ENCODE data around the gene CNPY4.
"Not testable (repeated sequence)": the region's sequence is repeated elsewhere in the genome, so short reads cannot be mapped to it uniquely, and the experiment has no call there.

CNPY4 gene

GRCh38 chr7:100142461-100142860 is 23.0 kb downstream of the CNPY4 start:
- no peak for DNase-seq (ENCODE audit: extremely low read depth, low read depth)
- H3K4me3 ChIP-seq (replicated peaks; ENCODE audit: low read depth, low read length) = no peak overlapping the region
- TF ChIP-seq, protein P1, sequence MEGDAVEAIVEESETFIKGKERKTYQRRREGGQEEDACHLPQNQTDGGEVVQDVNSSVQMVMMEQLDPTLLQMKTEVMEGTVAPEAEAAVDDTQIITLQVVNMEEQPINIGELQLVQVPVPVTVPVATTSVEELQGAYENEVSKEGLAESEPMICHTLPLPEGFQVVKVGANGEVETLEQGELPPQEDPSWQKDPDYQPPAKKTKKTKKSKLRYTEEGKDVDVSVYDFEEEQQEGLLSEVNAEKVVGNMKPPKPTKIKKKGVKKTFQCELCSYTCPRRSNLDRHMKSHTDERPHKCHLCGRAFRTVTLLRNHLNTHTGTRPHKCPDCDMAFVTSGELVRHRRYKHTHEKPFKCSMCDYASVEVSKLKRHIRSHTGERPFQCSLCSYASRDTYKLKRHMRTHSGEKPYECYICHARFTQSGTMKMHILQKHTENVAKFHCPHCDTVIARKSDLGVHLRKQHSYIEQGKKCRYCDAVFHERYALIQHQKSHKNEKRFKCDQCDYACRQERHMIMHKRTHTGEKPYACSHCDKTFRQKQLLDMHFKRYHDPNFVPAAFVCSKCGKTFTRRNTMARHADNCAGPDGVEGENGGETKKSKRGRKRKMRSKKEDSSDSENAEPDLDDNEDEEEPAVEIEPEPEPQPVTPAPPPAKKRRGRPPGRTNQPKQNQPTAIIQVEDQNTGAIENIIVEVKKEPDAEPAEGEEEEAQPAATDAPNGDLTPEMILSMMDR (IDR thresholded peaks at IDR 0.05; ENCODE audit: low read depth, low read length, missing control alignments) = no peak

DNA sequence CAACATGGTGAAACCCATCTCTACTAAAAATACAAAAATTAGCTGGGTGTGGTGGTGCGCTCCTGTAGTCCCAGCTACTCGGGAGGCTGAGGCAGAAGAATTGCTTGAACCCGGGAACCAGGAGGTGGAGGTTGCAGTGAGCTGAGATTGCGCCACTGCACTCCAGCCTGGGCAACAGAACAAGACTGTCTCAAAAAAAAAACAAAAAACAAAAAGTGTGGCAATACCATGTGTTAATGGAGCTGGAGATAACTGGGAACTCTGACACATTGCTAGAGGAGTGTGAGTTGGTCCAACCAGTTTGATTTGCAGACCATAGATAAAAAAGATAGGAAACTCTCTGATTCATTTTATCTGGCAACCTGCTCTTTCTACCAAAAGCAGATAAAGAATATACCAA is 26.9 kb downstream of the CNPY4 start:
- not testable (repeated sequence) for H3K4me3 ChIP-seq (replicated peaks; ENCODE audit: low read depth, low read length); DNase-seq (ENCODE audit: extremely low read depth, low read depth)

GRCh38 chr7:100147278-100147677 is 27.8 kb downstream of the CNPY4 start:
- no peak for DNase-seq (ENCODE audit: extremely low read depth, low read depth)
- no peak overlapping the region for H3K4me3 ChIP-seq (replicated peaks; ENCODE audit: low read depth, low read length)
- TF ChIP-seq, protein P1 (IDR thresholded peaks at IDR 0.05; ENCODE audit: low read depth, low read length, missing control alignments) = no peak

GRCh38 chr7:100148225-100148558 is 28.8 kb downstream of the CNPY4 start:
- no peak for DNase-seq (ENCODE audit: extremely low read depth, low read depth)
- TF ChIP-seq, protein P1 (IDR thresholded peaks at IDR 0.05; ENCODE audit: low read depth, low read length, missing control alignments) = no peak
- peak overlapping the region; percentile 95 for H3K4me3 ChIP-seq (replicated peaks; ENCODE audit: low read depth, low read length)

DNA sequence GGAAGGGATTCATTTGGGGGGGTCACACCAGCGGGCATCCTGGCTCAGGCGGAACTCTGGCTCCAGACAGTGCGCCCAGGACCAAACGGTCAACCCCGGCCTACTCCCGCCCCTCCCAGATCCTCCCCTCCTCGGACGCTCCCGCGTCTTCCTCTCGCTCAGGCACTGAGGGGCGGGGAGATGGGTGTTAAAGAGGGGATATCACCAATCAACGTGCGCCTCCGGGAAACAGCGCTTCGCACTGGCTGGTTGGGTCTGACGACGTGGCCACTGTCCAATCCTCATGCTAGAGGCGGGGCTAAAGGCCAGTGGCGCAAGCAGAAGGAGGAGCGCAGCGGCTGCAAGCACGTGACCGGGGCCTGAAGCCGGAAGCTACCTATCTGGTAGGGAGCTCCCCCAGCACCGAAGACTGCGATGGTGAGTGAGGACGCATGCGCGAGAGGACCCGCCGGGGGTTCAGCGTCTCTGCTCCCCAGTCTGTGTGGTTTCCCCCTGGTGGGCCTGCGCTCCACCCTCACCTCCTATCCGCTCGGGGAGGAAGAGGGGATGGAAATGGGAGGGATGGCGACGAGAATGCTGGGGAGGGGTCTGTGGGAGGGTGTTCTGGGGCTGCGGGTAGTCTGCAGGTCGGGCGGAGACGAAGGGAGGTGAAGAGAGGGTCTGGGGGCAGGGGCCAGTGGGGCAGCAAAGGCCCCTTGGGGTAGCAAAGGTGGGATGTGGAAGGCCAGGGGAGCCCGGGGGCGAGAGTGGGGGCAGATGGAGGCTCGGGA is 29.3 kb downstream of the CNPY4 start, which contains the start of gene LAMTOR4:
LAMTOR4 (plus strand) TSS at position 360 of the 770 bp plus-strand sequence; CDS start at position 415, 55 bp downstream.
- peak within 1 kb of the TSS; percentile 95 for H3K4me3 ChIP-seq (replicated peaks; ENCODE audit: low read depth, low read length)
- TF ChIP-seq, protein P1 (IDR thresholded peaks at IDR 0.05; ENCODE audit: low read depth, low read length, missing control alignments) = no peak
- peak; percentile 99 for DNase-seq (ENCODE audit: extremely low read depth, low read depth)

DNA sequence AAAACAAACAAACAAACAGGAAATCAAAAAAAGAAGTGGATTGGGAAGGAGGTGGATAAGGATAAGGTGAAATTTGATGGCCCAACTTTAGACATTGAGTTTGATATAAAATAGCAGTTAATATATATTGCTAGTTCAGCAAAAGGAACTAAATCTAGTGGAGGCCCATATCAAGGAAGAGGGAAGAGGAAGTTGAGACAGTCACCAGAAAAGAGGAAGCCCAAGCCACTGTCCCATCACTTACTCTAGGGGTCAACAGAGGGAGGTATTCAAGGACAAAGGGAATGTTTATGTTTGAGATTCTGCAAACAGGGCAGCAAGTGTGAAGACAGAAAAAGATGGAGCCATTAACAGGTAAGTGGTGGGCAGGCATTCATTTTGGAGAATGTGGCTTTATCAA is 33.0 kb downstream of the CNPY4 start:
- no peak overlapping the region for H3K4me3 ChIP-seq (replicated peaks; ENCODE audit: low read depth, low read length)
- TF ChIP-seq, protein P1 (IDR thresholded peaks at IDR 0.05; ENCODE audit: low read depth, low read length, missing control alignments) = no peak
- DNase-seq (ENCODE audit: extremely low read depth, low read depth) = no peak

DNA sequence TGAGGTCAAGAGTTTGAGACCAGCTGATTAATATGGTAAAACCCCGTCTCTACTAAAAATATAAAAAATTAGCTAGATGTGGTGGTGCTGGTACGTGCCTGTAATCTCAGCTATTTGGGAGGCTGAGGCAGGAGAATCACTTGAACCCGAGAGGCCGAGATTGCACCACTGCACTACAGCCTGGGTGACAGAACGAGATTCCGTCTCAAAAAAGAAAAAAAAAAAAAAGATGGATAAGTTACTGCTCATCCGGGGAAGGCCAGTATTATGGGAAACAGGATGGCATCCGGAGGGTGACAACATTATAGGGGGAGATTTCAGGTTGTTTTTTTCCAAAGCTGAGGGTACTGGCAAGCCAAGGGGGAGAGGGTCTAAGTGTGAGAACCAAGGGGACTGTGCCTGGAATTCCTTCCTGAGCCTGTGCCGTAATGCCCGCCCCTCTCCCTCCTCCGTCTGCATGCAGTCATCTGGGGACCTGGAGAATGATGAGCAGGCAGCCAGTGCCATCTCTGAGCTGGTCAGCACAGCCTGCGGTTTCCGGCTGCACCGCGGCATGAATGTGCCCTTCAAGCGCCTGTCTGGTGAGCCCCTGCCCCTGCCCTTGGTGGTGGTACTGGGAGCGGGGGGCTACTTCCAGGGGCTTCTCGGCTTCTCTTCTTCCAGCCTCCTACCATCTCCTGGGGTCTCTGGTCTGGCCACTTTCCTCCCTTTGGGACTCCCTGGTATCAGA is 33.7 kb downstream of the CNPY4 start:
- TF ChIP-seq, protein P1 (IDR thresholded peaks at IDR 0.05; ENCODE audit: low read depth, low read length, missing control alignments) = no peak
- no peak overlapping the region for H3K4me3 ChIP-seq (replicated peaks; ENCODE audit: low read depth, low read length)
- no peak for DNase-seq (ENCODE audit: extremely low read depth, low read depth)
